Spleen (tissue), 11 donors: ENCODE data around the gene CCNF. TPM values are rescaled to one million over a fixed set of nuclear protein-coding genes. Genes with fewer than 3 reads are reported as not detected.
A peak's percentile ranks its signal among the peaks of the same experiment; 100 is the strongest.
"Not testable (repeated sequence)": the region's sequence is repeated elsewhere in the genome, so short reads cannot be mapped to it uniquely, and the experiment has no call there.

Source experiments
- DNase-seq: peaks from one replicate; pipeline ENCODE4 v3.0.0-alpha.2; 2020
- H3K27ac ChIP-seq, 8 donors: fragments of 200-600 bp; sonication (generic) in 7 of 8; 1 replicate in 4 of 8; 2 replicates in 4 of 8; pipeline versions ENCODE4 v1.5.0 to v1.8.0; 2016 to 2021; ENCODE audit warnings: inconsistent platforms in 4 of 8, mild to moderate bottlenecking in 4 of 8, moderate library complexity in 1 of 8
- H3K27me3 ChIP-seq, 7 donors: fragments of 200-600 bp; sonication (generic) in 6 of 7; replicated peaks in 1 of 7; 1 replicate in 4 of 7; 2 replicates in 3 of 7; pipeline versions ENCODE4 v1.5.0 to v1.8.0; 2016 to 2021; ENCODE audit warnings: inconsistent platforms in 3 of 7, mild to moderate bottlenecking in 1 of 7
- H3K36me3 ChIP-seq, 6 donors: fragments of 200-600 bp; sonication (generic) in 5 of 6; 1 replicate in 4 of 6; 2 replicates in 2 of 6; pipeline versions ENCODE4 v1.5.0 to v1.8.0; 2016 to 2021; ENCODE audit warnings: inconsistent platforms in 2 of 6
- H3K4me1 ChIP-seq, 6 donors: fragments of 200-600 bp; sonication (generic) in 5 of 6; 1 replicate in 3 of 6; 2 replicates in 3 of 6; pipeline versions ENCODE4 v1.5.0 to v1.8.0; 2016 to 2021; ENCODE audit warnings: inconsistent platforms in 3 of 6
- H3K4me3 ChIP-seq, 8 donors: fragments of 200-600 bp; sonication (generic) in 7 of 8; 1 replicate in 4 of 8; 2 replicates in 4 of 8; pipeline versions ENCODE4 v1.5.0 to v1.8.0; 2016 to 2021; ENCODE audit warnings: inconsistent platforms in 4 of 8, mild to moderate bottlenecking in 4 of 8, moderate library complexity in 2 of 8
- H3K9me3 ChIP-seq, 8 donors: fragments of 200-600 bp; sonication (generic) in 7 of 8; 1 replicate in 4 of 8; 2 replicates in 4 of 8; pipeline versions ENCODE4 v1.5.0 to v1.8.0; 2016 to 2021; ENCODE audit warnings: inconsistent platforms in 4 of 8
- POLR2A ChIP-seq, 3 donors: fragments of 450-650 bp; IDR thresholded peaks; one replicate each; pipeline ENCODE4 v1.5.1; 2017; ENCODE audit warnings: antibody characterized with exemption in 3 of 3, mild to moderate bottlenecking in 1 of 3
- POLR2AphosphoS5 ChIP-seq, 3 donors: sonication (generic); formaldehyde crosslinking; IDR thresholded peaks; one replicate each; pipeline ENCODE4 v1.5.1; 2017; ENCODE audit warnings: antibody characterized with exemption in 3 of 3
- WGBS, 5 donors: extraction: QIAGEN DNeasy Blood & Tissue Kit in 3 of 5; methylation state at CpG; one replicate each; pipeline versions ENCODE4 v1.1.5 to v1.1.7; 2013 to 2018; 5-methylcytosine and 5-hydroxymethylcytosine counted together
- intact Hi-C: fragments of 100-400 bp; cut with DNase I; formaldehyde crosslinking; loops from one replicate; pipeline ENCODE4 v1.15.0; 2023; ENCODE audit warnings: low total_unique reads
- polyA plus RNA-seq, 3 donors: library from polyadenylated mRNA; stranded (reverse); fragments of 200-250 nt; gene quantifications; one replicate each; pipeline ENCODE4 v1.2.1, GENCODE V29; 2013
- total RNA-seq, 7 donors: library from RNA; depleted of rRNA in 3 of 7; stranded (reverse); fragments of >200 nt in 3 of 7; fragmentation: NEBNext Ultra II Directional in 4 of 7; extraction: Animal tissue kit (Norgen Biotek cat#: 25700) in 4 of 7; gene quantifications; one replicate each; pipeline versions ENCODE4 v1.1.0 to v1.2.1, GENCODE V29; 2016 to 2021
- TF ChIP-seq, protein P1 (sequence below), 11 experiments: fragments of 200-600 bp in 7 of 11; fragments of 450-650 bp in 4 of 11; sonication (generic) in 4 of 11; IDR thresholded peaks in 8 of 11; conservative IDR thresholded peaks in 3 of 11; 1 replicate in 7 of 11; 2 replicates in 4 of 11; pipeline versions ENCODE4 v1.4.0 to v1.8.0; 2016 to 2021; ENCODE audit warnings: antibody characterized with exemption in 11 of 11, inconsistent platforms in 4 of 11, mild to moderate bottlenecking in 1 of 11
- donor health status: healthy with polysubstance abuse.
- donor health status: DM: no; HTN: no; CAD: no; lungs with moderate emphysema.
- donor health status: DM: no; HTN: no; CAD: no.
- donor health status: Bipolar disorder and iron deficiency.
- donor health status: healthy.
- donor health status: DM: no; HTN: no; CAD: no.
- donor health status: DM: yes; HTN: yes; CAD: no.

CCNF gene
- total and polyA plus RNA-seq, 10 donors, result 1.5 to 11.1 (median 4.7) TPM

DNA sequence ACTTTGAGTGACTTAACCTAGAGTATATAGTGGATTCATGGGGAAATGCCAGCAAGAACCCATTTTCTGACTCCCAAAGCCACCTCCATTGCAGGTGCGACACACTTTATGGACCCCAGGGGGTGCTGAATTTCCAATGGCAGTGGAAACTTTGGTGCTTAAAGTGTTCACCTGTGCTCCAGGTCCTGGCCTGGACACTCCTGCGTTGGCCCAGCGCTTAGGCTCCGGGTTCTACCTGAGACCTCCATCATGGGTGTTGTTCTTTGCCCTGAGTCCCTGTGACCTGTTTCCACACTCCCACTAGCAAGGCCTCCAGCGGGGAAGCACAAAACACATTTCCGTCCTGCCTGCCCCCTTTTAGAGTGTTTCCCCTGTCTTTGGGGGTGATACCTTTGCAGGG, 3.0 kb downstream of the CCNF start:
- intact Hi-C loops, result loop anchor here (10.0 kb wide), 1 partner anchor 63 kb away; no protein-coding TSS in a partner anchor
- Histone ChIP-seq H3K9me3 (no peaks in the 10 kb centered on the region), H3K4me3 (no peak overlapping the region), H3K4me1 (peaks cover 7 to 33% (median 21%) of the 10 kb centered on the region in 6 donors), H3K36me3 (peaks cover 0 to 60% (median 22%) of the 10 kb centered on the region in 6 donors), H3K27ac (no peak overlapping the region), H3K27me3 (no peaks in the 10 kb centered on the region)
- DNase-seq, result peak; percentile 36
- WGBS, 5 donors, result 96 to 99% (median 97%) methylated on average over 6 of the region's 6 CpGs
- TF ChIP-seq POLR2A (IDR thresholded peaks at IDR 0.05) (no peak), POLR2AphosphoS5 (IDR thresholded peaks at IDR 0.05) (no peak)
- TF ChIP-seq, protein P1, sequence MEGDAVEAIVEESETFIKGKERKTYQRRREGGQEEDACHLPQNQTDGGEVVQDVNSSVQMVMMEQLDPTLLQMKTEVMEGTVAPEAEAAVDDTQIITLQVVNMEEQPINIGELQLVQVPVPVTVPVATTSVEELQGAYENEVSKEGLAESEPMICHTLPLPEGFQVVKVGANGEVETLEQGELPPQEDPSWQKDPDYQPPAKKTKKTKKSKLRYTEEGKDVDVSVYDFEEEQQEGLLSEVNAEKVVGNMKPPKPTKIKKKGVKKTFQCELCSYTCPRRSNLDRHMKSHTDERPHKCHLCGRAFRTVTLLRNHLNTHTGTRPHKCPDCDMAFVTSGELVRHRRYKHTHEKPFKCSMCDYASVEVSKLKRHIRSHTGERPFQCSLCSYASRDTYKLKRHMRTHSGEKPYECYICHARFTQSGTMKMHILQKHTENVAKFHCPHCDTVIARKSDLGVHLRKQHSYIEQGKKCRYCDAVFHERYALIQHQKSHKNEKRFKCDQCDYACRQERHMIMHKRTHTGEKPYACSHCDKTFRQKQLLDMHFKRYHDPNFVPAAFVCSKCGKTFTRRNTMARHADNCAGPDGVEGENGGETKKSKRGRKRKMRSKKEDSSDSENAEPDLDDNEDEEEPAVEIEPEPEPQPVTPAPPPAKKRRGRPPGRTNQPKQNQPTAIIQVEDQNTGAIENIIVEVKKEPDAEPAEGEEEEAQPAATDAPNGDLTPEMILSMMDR (IDR thresholded peaks at IDR 0.05 in 8 of 11, conservative IDR thresholded peaks at IDR 0.05 in 3 of 11), result no peak

DNA sequence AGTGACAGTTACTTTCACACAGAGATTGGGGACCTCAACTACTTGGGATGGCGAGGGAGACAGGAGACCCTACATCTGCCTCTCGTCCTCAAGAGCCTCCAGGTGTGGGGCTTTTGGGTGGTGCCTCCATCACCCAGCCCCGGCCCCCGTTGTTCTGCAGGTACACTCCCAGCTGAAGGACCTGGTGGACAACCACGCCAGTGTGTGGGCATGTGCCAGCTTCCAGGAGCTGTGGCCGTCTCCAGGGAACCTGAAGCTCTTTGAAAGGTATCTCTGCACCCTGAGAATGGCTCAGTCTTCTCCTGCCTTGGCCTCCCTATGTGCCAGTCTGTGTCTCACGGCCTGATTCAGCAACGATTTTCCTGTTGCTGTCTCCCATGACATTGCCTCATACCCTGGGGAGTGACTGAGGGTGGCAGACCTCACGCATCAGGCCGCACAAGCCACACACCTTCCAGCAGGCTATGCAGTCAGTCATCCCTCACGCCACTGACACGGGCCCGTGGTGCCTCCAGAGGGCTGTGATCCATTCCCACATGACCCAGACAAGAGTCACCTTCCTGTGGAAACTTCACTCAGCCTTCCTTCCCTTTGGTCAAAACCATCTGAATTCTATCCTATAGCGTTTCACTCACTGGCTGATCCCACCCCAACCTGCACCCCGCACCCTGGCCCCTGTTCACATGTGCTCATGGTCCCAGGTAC, 3.7 kb downstream of the CCNF start:
- H3K9me3 ChIP-seq, result no peaks in the 10 kb centered on the region
- DNase-seq, result peak; percentile 50
- TF ChIP-seq, protein P1 (IDR thresholded peaks at IDR 0.05 in 8 of 11, conservative IDR thresholded peaks at IDR 0.05 in 3 of 11), result no peak
- TF ChIP-seq POLR2AphosphoS5 (IDR thresholded peaks at IDR 0.05) (no peak), POLR2A (IDR thresholded peaks at IDR 0.05) (no peak)
- peaks cover 0 to 67% (median 24%) of the 10 kb centered on the region in 6 donors for H3K36me3 ChIP-seq
- peaks cover 7 to 29% (median 21%) of the 10 kb centered on the region in 6 donors for H3K4me1 ChIP-seq
- 89 to 94% (median 93%) methylated on average over 13 to 15 of the region's 15 CpGs for WGBS, 5 donors
- no peaks in the 10 kb centered on the region for H3K27me3 ChIP-seq
- no peak overlapping the region for H3K4me3 ChIP-seq
- no peak overlapping the region for H3K27ac ChIP-seq
- intact Hi-C loops, result loop anchor here (10.0 kb wide), 1 partner anchor 62 kb away; no protein-coding TSS in a partner anchor

DNA sequence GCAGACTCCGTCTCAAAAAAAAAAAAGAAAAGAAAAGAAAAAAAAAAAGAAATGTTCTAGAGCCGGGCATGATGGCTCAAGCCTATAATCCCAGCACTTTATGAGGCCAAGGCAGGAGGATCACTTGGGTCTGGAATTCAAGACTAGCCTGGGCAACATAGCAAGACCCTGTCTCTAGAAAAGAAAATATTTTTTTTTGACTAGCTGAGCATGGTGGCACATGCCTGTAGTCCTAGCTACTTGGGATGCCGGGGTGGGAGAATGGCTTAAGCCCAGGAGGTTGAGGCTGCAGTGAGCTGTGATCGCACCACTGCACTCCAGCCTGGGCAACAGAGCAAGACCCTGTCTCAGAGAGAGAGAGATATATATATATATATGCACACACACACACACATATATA, 6.0 kb downstream of the CCNF start:
- not testable (repeated sequence) for H3K4me3 ChIP-seq, H3K27ac ChIP-seq, H3K27me3 ChIP-seq, H3K9me3 ChIP-seq
- WGBS, 5 donors, result 84 to 97% (median 94%) methylated on average over 3 to 4 of the region's 4 CpGs
- Histone ChIP-seq H3K36me3 (peaks cover 0 to 90% (median 25%) of the 10 kb centered on the region in 6 donors), H3K4me1 (peaks cover 3 to 18% (median 7%) of the 10 kb centered on the region in 6 donors)
- DNase-seq, result peak; percentile 9
- intact Hi-C loops, result loop anchor here (10.0 kb wide), 1 partner anchor 60 kb away; no protein-coding TSS in a partner anchor

DNA sequence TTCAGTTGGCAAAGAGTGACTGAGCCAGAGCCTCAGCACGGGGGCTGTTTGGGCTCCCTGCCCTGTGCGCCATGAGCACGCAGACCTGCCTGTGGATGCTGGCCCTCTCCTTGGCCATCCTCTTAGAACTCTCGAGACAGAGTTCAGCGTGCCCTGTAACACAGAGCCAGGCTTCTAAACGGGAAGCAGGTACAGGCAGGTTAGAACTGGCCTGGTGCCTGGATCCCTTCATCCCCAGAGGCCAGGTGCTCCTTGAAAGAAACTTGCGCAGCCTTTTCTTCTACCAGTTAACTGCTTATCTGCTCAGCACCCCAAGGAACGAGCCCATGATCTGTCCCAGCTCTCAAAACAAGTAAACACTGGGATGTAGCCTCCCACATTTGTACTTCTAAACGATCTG, 6.9 kb downstream of the CCNF start:
- TF ChIP-seq POLR2A (IDR thresholded peaks at IDR 0.05) (no peak), POLR2AphosphoS5 (IDR thresholded peaks at IDR 0.05) (no peak)
- TF ChIP-seq, protein P1 (IDR thresholded peaks at IDR 0.05 in 8 of 11, conservative IDR thresholded peaks at IDR 0.05 in 3 of 11), result no peak
- WGBS, 5 donors, result 91 to 97% (median 95%) methylated on average over 8 to 9 of the region's 9 CpGs
- peak; percentile 14 for DNase-seq

More for the DNA sequence above, 6.9 kb downstream of the CCNF start:
- Histone ChIP-seq H3K27ac (no peak overlapping the region), H3K36me3 (peaks cover 0 to 99% (median 25%) of the 10 kb centered on the region in 6 donors), H3K27me3 (no peaks in the 10 kb centered on the region), H3K4me1 (peaks cover 0 to 14% (median 2%) of the 10 kb centered on the region in 6 donors), H3K9me3 (no peaks in the 10 kb centered on the region), H3K4me3 (no peak overlapping the region)
- intact Hi-C loops, result loop anchor here (10.0 kb wide), 1 partner anchor 59 kb away; no protein-coding TSS in a partner anchor
